Calu3 (cell line): ENCODE measurements around the gene SFSWAP. TPM values are rescaled to one million over a fixed set of nuclear protein-coding genes. Genes with fewer than 3 reads are reported as not detected.
"Not testable (repeated sequence)": the region's sequence is repeated elsewhere in the genome, so short reads cannot be mapped to it uniquely, and the experiment has no call there.

Experiments used
- BruUV-seq: library from RNA; stranded (reverse); fragments of 400-500 nt; replicated peaks from 2 replicates; lab custom pipeline; 2021; lab: Mats Ljungman, UMichigan
- CTCF ChIA-PET: fragments of 300-600 bp; sonication (Branson Sonifier 250); formaldehyde crosslinking; loops from one replicate; lab custom pipeline; 2022; ENCODE audit warnings: antibody characterized with exemption; lab: Charles Lee
- DNase-seq: peaks from one replicate; pipeline ENCODE4 v3.0.0; 2022
- H3K27ac Mint-ChIP-seq: one replicate; pipeline ENCODE4 v1.8.0; 2022; ENCODE audit warnings: mixed read lengths; ENCODE audit not compliant: unreplicated experiment
- H3K27me3 Mint-ChIP-seq: one replicate; pipeline ENCODE4 v1.8.0; 2022; ENCODE audit warnings: mixed read lengths; ENCODE audit not compliant: unreplicated experiment
- H3K36me3 Mint-ChIP-seq: one replicate; pipeline ENCODE4 v1.8.0; 2022; ENCODE audit warnings: mild to moderate bottlenecking, moderate library complexity, mixed read lengths; ENCODE audit not compliant: insufficient read depth, unreplicated experiment
- H3K4me1 Mint-ChIP-seq: one replicate; pipeline ENCODE4 v1.8.0; 2022; ENCODE audit warnings: mild to moderate bottlenecking, low read depth, mixed read lengths; ENCODE audit not compliant: unreplicated experiment
- H3K4me3 Mint-ChIP-seq: one replicate; pipeline ENCODE4 v1.8.0; 2022; ENCODE audit warnings: mild to moderate bottlenecking, low read depth, moderate library complexity, mixed read lengths; ENCODE audit not compliant: unreplicated experiment
- H3K9me3 Mint-ChIP-seq: one replicate; pipeline ENCODE4 v1.8.0; 2022; ENCODE audit warnings: low read depth, mixed read lengths; ENCODE audit not compliant: unreplicated experiment
- intact Hi-C: fragments of 100-400 bp; cut with micrococcal nuclease; formaldehyde crosslinking; loops from one replicate; pipeline ENCODE4 v1.10.0; 2022; ENCODE audit not compliant: unreplicated experiment
- total RNA-seq: library from RNA; stranded (reverse); gene quantifications from 2 replicates; pipeline ENCODE4 v1.2.3, GENCODE V29; 2022
- TF ChIP-seq, protein P1 (sequence below): fragments of 200-600 bp; IDR thresholded peaks from one replicate; pipeline ENCODE4 v1.8.0; 2022; ENCODE audit warnings: antibody characterized with exemption; ENCODE audit not compliant: unreplicated experiment

Gene SFSWAP
- total RNA-seq, 1 experiment from 2014 or later = 68.4 TPM

DNA sequence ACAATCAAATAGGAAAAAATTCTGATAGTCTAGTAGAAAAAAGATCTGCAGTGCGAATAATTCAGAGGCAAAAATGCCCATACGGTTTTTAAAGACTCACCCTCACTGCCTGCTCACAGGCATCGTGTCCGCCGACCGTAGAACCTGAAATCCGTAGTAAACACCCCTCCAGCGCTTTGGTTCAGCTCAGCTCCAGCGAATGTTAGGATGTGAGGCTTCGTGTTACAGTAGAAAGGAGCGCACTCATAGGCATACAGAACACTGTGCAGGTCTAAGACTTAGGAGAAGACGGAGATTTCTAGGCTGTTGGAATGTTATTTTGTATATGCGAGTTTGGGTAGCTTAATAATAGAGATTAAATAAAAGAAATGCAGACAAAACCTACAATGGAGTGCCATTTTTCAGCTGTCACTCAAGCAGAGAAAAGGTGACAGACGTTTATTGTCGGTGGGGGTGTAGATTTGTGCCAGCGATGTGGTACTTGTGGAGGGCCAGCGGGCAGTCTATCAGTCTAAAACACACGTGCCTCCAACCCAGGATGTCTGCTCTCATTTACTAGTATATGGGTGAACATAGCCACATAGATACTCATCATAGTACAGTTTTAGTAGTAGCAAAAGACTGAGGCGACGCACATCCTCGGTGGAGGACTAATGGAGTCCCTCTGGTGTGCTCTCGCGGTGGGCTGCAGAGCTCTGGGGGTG lies 25.7 kb downstream of the SFSWAP start:
- Mint-ChIP-seq H3K27ac (peak overlapping the region; percentile 73), H3K9me3 (no peaks in the 10 kb centered on the region), H3K27me3 (no peaks in the 10 kb centered on the region), H3K36me3 (peaks cover 59% of the 10 kb centered on the region), H3K4me1 (peaks cover 28% of the 10 kb centered on the region), H3K4me3 (peak overlapping the region; percentile 63)
- DNase-seq = no peak
- intact Hi-C loops = no loop called here
- TF ChIP-seq, protein P1, sequence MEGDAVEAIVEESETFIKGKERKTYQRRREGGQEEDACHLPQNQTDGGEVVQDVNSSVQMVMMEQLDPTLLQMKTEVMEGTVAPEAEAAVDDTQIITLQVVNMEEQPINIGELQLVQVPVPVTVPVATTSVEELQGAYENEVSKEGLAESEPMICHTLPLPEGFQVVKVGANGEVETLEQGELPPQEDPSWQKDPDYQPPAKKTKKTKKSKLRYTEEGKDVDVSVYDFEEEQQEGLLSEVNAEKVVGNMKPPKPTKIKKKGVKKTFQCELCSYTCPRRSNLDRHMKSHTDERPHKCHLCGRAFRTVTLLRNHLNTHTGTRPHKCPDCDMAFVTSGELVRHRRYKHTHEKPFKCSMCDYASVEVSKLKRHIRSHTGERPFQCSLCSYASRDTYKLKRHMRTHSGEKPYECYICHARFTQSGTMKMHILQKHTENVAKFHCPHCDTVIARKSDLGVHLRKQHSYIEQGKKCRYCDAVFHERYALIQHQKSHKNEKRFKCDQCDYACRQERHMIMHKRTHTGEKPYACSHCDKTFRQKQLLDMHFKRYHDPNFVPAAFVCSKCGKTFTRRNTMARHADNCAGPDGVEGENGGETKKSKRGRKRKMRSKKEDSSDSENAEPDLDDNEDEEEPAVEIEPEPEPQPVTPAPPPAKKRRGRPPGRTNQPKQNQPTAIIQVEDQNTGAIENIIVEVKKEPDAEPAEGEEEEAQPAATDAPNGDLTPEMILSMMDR = no peak
- CTCF ChIA-PET = interaction anchor here (0.6 to 1.5 kb wide), 3 partner anchors 10 to 445 kb away, joined by 3 to 4 read pairs (median 4); no protein-coding TSS in a partner anchor
- BruUV-seq = TSS peak; percentile 91

DNA sequence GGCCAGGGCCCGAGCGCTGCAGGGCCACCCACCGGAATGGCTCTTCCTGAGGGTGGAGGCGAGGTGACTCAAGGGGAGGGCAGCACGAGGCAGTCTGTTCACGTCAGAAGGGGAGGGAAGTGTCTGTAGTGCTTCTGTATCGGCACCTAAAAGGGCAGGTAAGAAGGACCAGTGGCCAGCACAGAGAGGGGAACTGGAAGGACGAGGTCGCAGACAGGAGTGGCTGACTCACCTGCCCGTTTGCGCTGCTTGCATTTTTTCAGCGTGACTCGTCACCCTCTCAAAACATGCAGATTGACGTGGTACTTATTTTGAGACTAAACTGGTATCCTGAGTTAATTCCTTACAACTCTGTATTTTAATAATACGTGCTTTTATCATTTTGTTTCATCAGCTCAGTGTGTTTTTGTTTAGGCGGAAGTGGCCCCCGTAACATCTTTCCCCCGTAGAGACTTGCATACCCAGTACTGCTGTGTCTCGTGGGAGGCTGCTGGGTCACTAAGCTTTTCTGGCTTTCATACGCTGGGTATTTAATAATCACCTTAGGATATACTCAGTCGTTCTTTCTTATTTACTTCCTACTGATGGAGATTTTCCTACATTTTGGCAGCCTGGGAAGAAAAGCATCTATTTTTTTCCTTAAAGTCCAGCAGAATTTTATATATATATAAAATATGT lies 26.4 kb downstream of the SFSWAP start:
- TSS peak; percentile 81 for BruUV-seq
- H3K27me3 Mint-ChIP-seq = no peaks in the 10 kb centered on the region
- peak overlapping the region; percentile 73 for H3K27ac Mint-ChIP-seq
- TF ChIP-seq, protein P1 = no peak
- CTCF ChIA-PET = interaction anchor here (0.6 to 1.9 kb wide), 5 partner anchors 11 to 446 kb away, joined by 3 to 9 read pairs (median 4); no protein-coding TSS in a partner anchor
- H3K36me3 Mint-ChIP-seq = peaks cover 66% of the 10 kb centered on the region
- DNase-seq = peak; percentile 94
- H3K9me3 Mint-ChIP-seq = peaks cover 3% of the 10 kb centered on the region
- H3K4me1 Mint-ChIP-seq = peaks cover 28% of the 10 kb centered on the region
- intact Hi-C loops = no loop called here
- peak overlapping the region; percentile 63 for H3K4me3 Mint-ChIP-seq

DNA sequence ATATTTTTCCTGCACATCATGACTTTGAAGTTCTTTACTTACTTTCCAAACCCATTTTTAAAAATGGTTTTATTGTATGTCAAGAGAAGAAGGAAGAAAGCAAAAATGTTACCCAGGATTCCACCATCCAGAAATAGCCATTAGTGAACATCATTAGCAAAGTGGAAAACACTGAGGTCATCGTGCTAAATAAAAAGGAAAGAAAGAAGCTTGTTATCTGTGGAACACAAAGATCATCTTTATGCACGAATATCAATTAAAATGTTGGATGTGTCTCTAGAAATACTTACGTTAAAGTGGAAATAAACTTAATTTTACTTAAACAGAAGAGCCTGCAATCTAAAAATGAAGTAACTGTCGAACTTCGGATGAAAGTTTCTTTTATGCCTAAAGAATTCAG lies 27.3 kb downstream of the SFSWAP start:
- intact Hi-C loops = no loop called here
- CTCF ChIA-PET = interaction anchor here (1.0 to 1.9 kb wide), 2 partner anchors 17 to 24 kb away, joined by 4 to 9 read pairs; no protein-coding TSS in a partner anchor
- TF ChIP-seq, protein P1 = no peak
- Mint-ChIP-seq H3K4me1 (peaks cover 28% of the 10 kb centered on the region), H3K36me3 (peaks cover 73% of the 10 kb centered on the region), H3K27me3 (no peaks in the 10 kb centered on the region), H3K27ac (peak overlapping the region; percentile 73), H3K4me3 (peak overlapping the region; percentile 63), H3K9me3 (peaks cover 9% of the 10 kb centered on the region)
- no TSS peak for BruUV-seq
- DNase-seq = no peak

DNA sequence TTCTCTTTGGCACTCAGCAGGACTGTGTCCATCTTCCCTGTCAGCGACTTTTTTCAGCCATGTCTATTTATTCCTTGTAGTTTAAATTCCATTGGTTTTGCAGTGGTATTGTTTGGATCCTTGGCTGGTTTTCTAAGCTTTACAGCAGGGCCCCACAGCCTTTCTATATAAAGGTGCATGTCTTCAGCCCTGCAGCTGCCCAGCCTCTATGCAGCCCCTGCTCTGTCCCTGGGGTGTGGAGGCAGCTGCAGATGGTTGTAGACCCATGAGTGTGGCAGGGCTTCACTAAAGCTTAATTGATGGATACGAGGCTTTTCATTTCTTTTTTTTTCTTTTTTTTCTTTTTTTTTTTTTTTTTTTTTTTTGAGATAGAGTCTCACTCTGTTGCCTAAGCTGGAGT lies 29.7 kb downstream of the SFSWAP start:
- Mint-ChIP-seq H3K27ac (no peak overlapping the region), H3K4me3 (no peak overlapping the region), H3K36me3 (peaks cover 75% of the 10 kb centered on the region), H3K4me1 (peaks cover 27% of the 10 kb centered on the region), H3K27me3 (no peaks in the 10 kb centered on the region), H3K9me3 (peaks cover 9% of the 10 kb centered on the region)
- no peak for DNase-seq
- TF ChIP-seq, protein P1 = no peak
- CTCF ChIA-PET = interaction anchor here (0.6 to 0.7 kb wide), 2 partner anchors 32 to 113 kb away, joined by 5 to 6 read pairs; no protein-coding TSS in a partner anchor
- intact Hi-C loops = no loop called here
- BruUV-seq = no TSS peak

DNA sequence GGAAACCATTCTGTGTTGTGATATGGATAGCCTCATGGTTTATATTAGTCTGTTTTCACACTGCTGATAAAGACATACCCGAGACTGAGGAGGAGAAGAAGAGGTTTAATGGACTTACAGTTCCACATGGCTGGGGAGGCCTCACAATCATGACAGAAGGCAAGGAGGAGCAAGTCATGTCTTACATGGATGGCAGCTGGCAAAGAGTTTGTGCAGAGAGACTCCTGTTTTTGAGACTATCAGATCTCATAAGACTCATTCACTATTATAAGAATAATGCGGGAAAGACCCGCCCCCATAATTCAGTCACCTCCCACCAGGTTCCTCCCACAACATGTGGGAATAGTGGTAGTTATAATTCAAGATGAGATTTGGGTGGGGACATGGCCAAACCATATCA lies 31.9 kb downstream of the SFSWAP start:
- intact Hi-C loops, DNase-seq, H3K9me3 Mint-ChIP-seq, H3K27me3 Mint-ChIP-seq, CTCF ChIA-PET, H3K4me3 Mint-ChIP-seq, BruUV-seq, H3K27ac Mint-ChIP-seq: not testable (repeated sequence)
- peaks cover 70% of the 10 kb centered on the region for H3K36me3 Mint-ChIP-seq
- peaks cover 15% of the 10 kb centered on the region for H3K4me1 Mint-ChIP-seq

DNA sequence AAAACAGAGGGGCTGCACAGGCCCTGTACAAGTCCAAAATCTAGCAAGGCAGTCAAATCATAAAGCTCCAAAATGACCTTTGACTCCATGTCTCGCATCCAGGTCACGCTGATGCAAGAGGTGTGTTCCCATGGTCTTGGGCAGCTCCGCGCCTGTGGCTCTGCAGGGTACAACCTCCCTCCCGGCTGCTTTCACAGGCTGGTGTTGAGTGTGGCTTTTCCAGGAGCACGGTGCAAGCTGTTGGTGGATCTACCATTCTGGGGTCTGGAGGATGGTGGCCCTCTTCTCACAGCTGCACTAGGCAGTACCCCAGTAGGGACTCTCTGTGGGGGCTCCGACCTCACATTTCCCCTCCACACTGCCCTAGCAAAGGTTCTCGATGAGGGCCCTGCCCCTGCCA lies 32.5 kb downstream of the SFSWAP start:
- CTCF ChIA-PET, DNase-seq, H3K27me3 Mint-ChIP-seq, H3K4me1 Mint-ChIP-seq, H3K4me3 Mint-ChIP-seq, H3K9me3 Mint-ChIP-seq, intact Hi-C loops, H3K27ac Mint-ChIP-seq, BruUV-seq: not testable (repeated sequence)
- H3K36me3 Mint-ChIP-seq = peaks cover 72% of the 10 kb centered on the region
